HepG2 (cell line): ENCODE measurements around the gene NAV1. TPM values are rescaled to one million over a fixed set of nuclear protein-coding genes. Genes with fewer than 3 reads are reported as not detected.

ENCODE experiments used
- ATAC-seq: fragments of 200-7000 bp; cut with Tn5 transposase; 3 replicates; pipeline ENCODE4 v1.9.1; 2020; ENCODE audit warnings: mild to moderate bottlenecking, moderate library complexity
- BruUV-seq: library from RNA; stranded (reverse); fragments of 400-500 nt; replicated peaks from 2 replicates; lab custom pipeline; 2021; lab: Mats Ljungman, UMichigan
- CTCF ChIA-PET: fragments of 300-600 bp; formaldehyde crosslinking; extraction: SDS; loops from one replicate; lab custom pipeline; 2021; ENCODE audit warnings: low total read pairs, inconsistent platforms, low intra/inter-chr PET ratio; lab: Yijun Ruan, JAX
- POLR2A ChIA-PET: fragments of 350-600 bp; sonication (Branson Sonifier 250); formaldehyde crosslinking; loops from one replicate; lab custom pipeline; 2020; ENCODE audit warnings: antibody characterized with exemption, inconsistent platforms; lab: Yijun Ruan, JAX
- DNase-seq: peaks from one replicate; pipeline ENCODE4 v3.0.0-alpha.2; 2015; ENCODE audit warnings: low spot score
- FAIRE-seq: peaks from 3 replicates; lab custom pipeline; 2011; peaks lifted over from hg19 to GRCh38; lab: Jason Lieb, UNC
- H2AFZ ChIP-seq: one replicate; pipeline ENCODE4 v1.6.1; 2011; ENCODE audit warnings: low read length, inconsistent platforms
- H3K27ac ChIP-seq: fragments of 300-600 bp; 3 replicates; pipeline ENCODE4 v1.8.0; 2011; ENCODE audit warnings: mixed run types, mild to moderate bottlenecking, mixed read lengths, low read length, inconsistent platforms; ENCODE audit not compliant: insufficient read depth; ENCODE audit errors: extremely low read length
- H3K27me3 ChIP-seq, 2 experiments: fragments of 200-600 bp in 1 of 2; 2 replicates in 1 of 2; 3 replicates in 1 of 2; pipeline versions ENCODE4 v1.6.0 to v1.8.0; 2011; ENCODE audit warnings: low read length in 2 of 2, mild to moderate bottlenecking in 2 of 2, moderate library complexity in 2 of 2, inconsistent platforms in 1 of 2; ENCODE audit not compliant: insufficient read depth in 2 of 2, control insufficient read depth in 1 of 2
- H3K36me3 ChIP-seq, 2 experiments: fragments of 200-600 bp in 1 of 2; replicated peaks in 1 of 2; 2 replicates in 1 of 2; 3 replicates in 1 of 2; pipeline versions ENCODE4 v1.5.1 to v1.8.0; 2011; ENCODE audit warnings: low read length in 2 of 2, inconsistent platforms in 1 of 2; ENCODE audit not compliant: insufficient read depth in 2 of 2, control insufficient read depth in 1 of 2
- H3K4me1 ChIP-seq: 2 replicates; pipeline ENCODE4 v1.5.1; 2012; ENCODE audit warnings: low read length, inconsistent platforms; ENCODE audit not compliant: insufficient read depth
- H3K4me2 ChIP-seq: 2 replicates; pipeline ENCODE4 v1.6.0; 2011; ENCODE audit warnings: low read depth, low read length, inconsistent platforms
- H3K4me3 ChIP-seq, 3 experiments: fragments of 200-600 bp in 1 of 3; sonication (generic), shearing (Covaris generic) in 1 of 3; replicated peaks in 1 of 3; 2 replicates each; pipeline ENCODE4 v1.5.1; 2011 to 2016; ENCODE audit warnings: low read length in 3 of 3, inconsistent platforms in 2 of 3, low read depth in 2 of 3, mild to moderate bottlenecking in 2 of 3, control low read depth in 1 of 3, mixed read lengths in 1 of 3; ENCODE audit not compliant: insufficient read depth in 1 of 3
- H3K79me2 ChIP-seq: one replicate; pipeline ENCODE4 v1.6.1; 2011; ENCODE audit warnings: low read length, inconsistent platforms; ENCODE audit not compliant: insufficient read depth
- H3K9ac ChIP-seq: 2 replicates; pipeline ENCODE4 v1.6.0; 2011; ENCODE audit warnings: mild to moderate bottlenecking, low read depth, low read length, inconsistent platforms; ENCODE audit not compliant: insufficient read depth
- H3K9me3 ChIP-seq: 2 replicates; pipeline ENCODE4 v1.5.1; 2012; ENCODE audit warnings: mild to moderate bottlenecking, low read length
- H4K20me1 ChIP-seq: 2 replicates; pipeline ENCODE4 v1.6.0; 2011; ENCODE audit warnings: inconsistent platforms, mild to moderate bottlenecking, low read length, moderate library complexity; ENCODE audit not compliant: insufficient read depth
- ATAD3A ChIP-seq: sonication (generic); formaldehyde crosslinking; IDR thresholded peaks from 2 replicates; pipeline ENCODE4 v1.4.0; 2020; ENCODE audit warnings: missing genetic modification reagents
- CREB1 ChIP-seq, 2 experiments: fragments of 450-650 bp in 1 of 2; IDR thresholded peaks; 2 replicates each; pipeline ENCODE4 v1.6.1; 2016 to 2017; ENCODE audit warnings: control low read depth in 1 of 2, mild to moderate bottlenecking in 1 of 2, missing compliant biosample characterization in 1 of 2, missing genetic modification characterization in 1 of 2
- DR1 ChIP-seq: sonication (generic); formaldehyde crosslinking; IDR thresholded peaks from 2 replicates; pipeline ENCODE4 v1.8.0; 2021; ENCODE audit warnings: mild to moderate bottlenecking, missing genetic modification reagents, inconsistent platforms
- ISL2 ChIP-seq: sonication (generic); formaldehyde crosslinking; IDR thresholded peaks from 2 replicates; pipeline ENCODE4 v1.5.0; 2020; ENCODE audit warnings: missing genetic modification reagents
- MED8 ChIP-seq: sonication (generic); formaldehyde crosslinking; IDR thresholded peaks from 2 replicates; pipeline ENCODE4 v1.8.1; 2023; ENCODE audit warnings: mild to moderate bottlenecking, missing genetic modification reagents; ENCODE audit not compliant: insufficient replicate concordance
- NR2C2 ChIP-seq: sonication (generic); formaldehyde crosslinking; IDR thresholded peaks from 2 replicates; pipeline ENCODE4 v1.4.0; 2020; ENCODE audit warnings: missing genetic modification reagents, mild to moderate bottlenecking, moderate library complexity, borderline replicate concordance
- SNAI1 ChIP-seq: sonication (generic); formaldehyde crosslinking; IDR thresholded peaks from 2 replicates; pipeline ENCODE4 v1.5.0; 2020; ENCODE audit warnings: mild to moderate bottlenecking, missing genetic modification reagents, borderline replicate concordance
- ZBTB3 ChIP-seq: sonication (generic); formaldehyde crosslinking; IDR thresholded peaks from 2 replicates; pipeline ENCODE4 v1.4.0; 2020; ENCODE audit warnings: low read depth, mild to moderate bottlenecking, moderate library complexity, missing genetic modification reagents, borderline replicate concordance
- ZNF333 ChIP-seq: sonication (generic); formaldehyde crosslinking; IDR thresholded peaks from 2 replicates; pipeline ENCODE4 v1.4.0; 2020; ENCODE audit warnings: mild to moderate bottlenecking, missing genetic modification reagents, borderline replicate concordance
- ZNF430 ChIP-seq: sonication (generic); formaldehyde crosslinking; IDR thresholded peaks from 2 replicates; pipeline ENCODE4 v1.9.0; 2021; ENCODE audit warnings: mild to moderate bottlenecking, missing genetic modification reagents
- WGBS: methylation state at CpG from one replicate; pipeline ENCODE4 v1.1.6; 2017; ENCODE audit warnings: low lambda C conversion rate; 5-methylcytosine and 5-hydroxymethylcytosine counted together
- in situ Hi-C: cut with HindIII; loops from 2 replicates; pipeline ENCODE4 v1.10.0; 2017; ENCODE audit warnings: low pct_unique_long_range_greater_than_20kb; ENCODE audit not compliant: extremely low pct_ligation_motif_present
- intact Hi-C: fragments of 100-400 bp; cut with micrococcal nuclease; formaldehyde crosslinking; loops from one replicate; pipeline ENCODE4 v1.10.0; 2022; ENCODE audit not compliant: unreplicated experiment
- polyA plus RNA-seq, 8 experiments: library from polyadenylated mRNA; depleted of rRNA in 3 of 8; stranded (reverse) in 7 of 8; unstranded in 1 of 8; fragments of >200 nt; fragmentation: Illumina TruSeq in 4 of 8; extraction: Trizol in 4 of 8; gene quantifications; 2 replicates each; pipeline versions ENCODE4 v1.2.1 to v1.2.3, GENCODE V29; 2011 to 2016; ENCODE audit warnings: low read depth in 4 of 8, missing spikeins in 1 of 8, mixed read lengths in 1 of 8; ENCODE audit not compliant: insufficient read depth in 1 of 8
- total RNA-seq, 5 experiments: library from RNA; depleted of rRNA; stranded (reverse); fragments of >200 nt; fragmentation: Illumina TruSeq; extraction: Trizol; gene quantifications; 2 replicates each; pipeline ENCODE4 v1.2.3, GENCODE V29; 2016; ENCODE audit warnings: low read depth in 1 of 5
- TF ChIP-seq, protein P1 (sequence below): sonication (generic); formaldehyde crosslinking; IDR thresholded peaks from 2 replicates; pipeline ENCODE4 v1.5.1; 2020; ENCODE audit warnings: missing genetic modification reagents, mild to moderate bottlenecking, borderline replicate concordance
- TF ChIP-seq, protein P2 (sequence below): fragments of 450-650 bp; IDR thresholded peaks from 2 replicates; pipeline ENCODE4 v1.6.1; 2016
- TF ChIP-seq, protein P3 (sequence below): sonication (generic); formaldehyde crosslinking; IDR thresholded peaks from 2 replicates; pipeline ENCODE4 v1.8.1; 2023; ENCODE audit warnings: mild to moderate bottlenecking, missing genetic modification reagents
- TF ChIP-seq, protein P4 (sequence below): sonication (generic); formaldehyde crosslinking; IDR thresholded peaks from 2 replicates; pipeline ENCODE4 v1.4.0; 2020; ENCODE audit warnings: missing genetic modification reagents

The NAV1 gene
- total and polyA plus RNA-seq, 2 of the 13 experiments (the other 11 are each of a cell fraction or from before 2014, with no cell fraction given), result not detected

DNA sequence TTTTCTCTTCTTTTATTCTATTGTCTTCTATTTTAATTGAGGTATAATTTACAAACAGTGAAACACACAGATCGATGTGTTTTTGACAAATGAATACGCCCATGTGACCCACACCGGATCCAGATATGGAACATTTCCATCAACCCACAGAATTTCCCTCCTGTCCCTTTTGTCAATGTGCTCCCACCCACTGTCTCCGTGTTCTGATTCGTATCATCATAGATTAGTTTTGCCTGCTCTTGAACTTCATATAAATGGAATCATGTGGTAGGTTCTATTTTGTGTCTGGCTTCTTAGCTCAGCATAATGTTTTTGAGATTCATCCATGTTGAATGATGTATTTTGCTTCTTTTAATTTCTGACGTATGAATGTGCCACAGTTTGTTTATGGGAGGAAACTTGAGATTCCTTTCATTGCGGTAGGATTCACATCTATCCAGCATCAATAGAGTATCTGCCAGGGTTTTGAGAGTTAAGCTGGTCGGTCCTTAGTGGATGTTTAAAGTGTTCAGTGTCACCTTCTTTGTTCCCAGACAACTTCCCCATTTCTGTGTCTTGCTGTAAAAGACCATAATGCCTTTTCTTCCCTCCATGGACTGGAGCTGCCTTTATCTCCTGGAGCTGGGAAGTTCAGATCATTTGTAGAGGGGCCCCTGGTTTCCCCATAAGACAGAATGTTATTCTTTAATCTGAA lies 14.7 kb downstream of the NAV1 start (continued):
- TF ChIP-seq ZNF333, result no peak
- TF ChIP-seq MED8 (CRISPR knock-in tag), result no peak
- TF ChIP-seq ATAD3A (CRISPR knock-in tag), result no peak
- TF ChIP-seq, protein P1, sequence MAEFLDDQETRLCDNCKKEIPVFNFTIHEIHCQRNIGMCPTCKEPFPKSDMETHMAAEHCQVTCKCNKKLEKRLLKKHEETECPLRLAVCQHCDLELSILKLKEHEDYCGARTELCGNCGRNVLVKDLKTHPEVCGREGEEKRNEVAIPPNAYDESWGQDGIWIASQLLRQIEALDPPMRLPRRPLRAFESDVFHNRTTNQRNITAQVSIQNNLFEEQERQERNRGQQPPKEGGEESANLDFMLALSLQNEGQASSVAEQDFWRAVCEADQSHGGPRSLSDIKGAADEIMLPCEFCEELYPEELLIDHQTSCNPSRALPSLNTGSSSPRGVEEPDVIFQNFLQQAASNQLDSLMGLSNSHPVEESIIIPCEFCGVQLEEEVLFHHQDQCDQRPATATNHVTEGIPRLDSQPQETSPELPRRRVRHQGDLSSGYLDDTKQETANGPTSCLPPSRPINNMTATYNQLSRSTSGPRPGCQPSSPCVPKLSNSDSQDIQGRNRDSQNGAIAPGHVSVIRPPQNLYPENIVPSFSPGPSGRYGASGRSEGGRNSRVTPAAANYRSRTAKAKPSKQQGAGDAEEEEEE (CRISPR knock-in tag), result no peak
- TF ChIP-seq DR1 (CRISPR knock-in tag), result no peak
- TF ChIP-seq CREB1 (IDR thresholded peaks at IDR 0.05), result no peak
- no peak for TF ChIP-seq CREB1 (CRISPR knock-in tag; IDR thresholded peaks at IDR 0.05)
- no peak for TF ChIP-seq ISL2

DNA sequence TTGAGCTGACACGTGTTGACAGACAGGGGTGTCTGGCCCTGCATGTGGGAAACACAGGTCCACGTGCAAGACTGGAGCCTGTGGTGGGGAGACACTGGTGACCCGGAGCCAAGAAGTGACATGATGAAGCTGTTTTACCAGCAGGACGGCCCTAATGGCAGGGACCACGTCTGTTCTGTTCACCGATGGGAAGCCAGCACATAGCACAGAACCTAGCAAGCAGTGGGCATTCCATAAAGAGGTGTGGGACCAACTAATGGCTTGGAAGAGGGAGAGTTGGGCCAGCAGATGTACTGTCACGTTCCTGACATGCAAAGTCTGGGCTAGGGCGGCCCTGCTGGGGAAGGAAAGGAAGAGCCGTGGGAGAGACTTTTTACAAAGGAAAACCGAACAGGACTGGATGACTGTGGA lies 15.3 kb downstream of the NAV1 start:
- peaks cover 2 to 47% of the 10 kb centered on the region in 2 experiments; a peak in 3 of 5 replicates for H3K27me3 ChIP-seq
- no peak for DNase-seq
- H3K4me3 ChIP-seq, result no peak overlapping the region
- no peaks in the 10 kb centered on the region for H3K79me2 ChIP-seq
- 7% methylated on average over 9 of the region's 10 CpGs for WGBS
- ATAC-seq, result no peak
- intact Hi-C loops (no loop called here), in situ Hi-C loops (no loop called here)
- FAIRE-seq, result no peak
- no peaks in the 10 kb centered on the region for H3K4me1 ChIP-seq
- no peaks in the 10 kb centered on the region for H3K36me3 ChIP-seq
- no peaks in the 10 kb centered on the region for H3K9me3 ChIP-seq
- no peak overlapping the region for H2AFZ ChIP-seq
- no TSS peak for BruUV-seq
- no peak overlapping the region for H3K4me2 ChIP-seq
- H4K20me1 ChIP-seq, result no peaks in the 10 kb centered on the region
- H3K27ac ChIP-seq, result no peak overlapping the region
- ChIA-PET POLR2A (no interaction called here), CTCF (no interaction called here)
- no peak overlapping the region for H3K9ac ChIP-seq
- TF ChIP-seq SNAI1 (CRISPR knock-in tag) (no peak), ZBTB3 (CRISPR knock-in tag) (no peak), NR2C2 (CRISPR knock-in tag) (no peak), ZNF430 (no peak)
- TF ChIP-seq, protein P2, sequence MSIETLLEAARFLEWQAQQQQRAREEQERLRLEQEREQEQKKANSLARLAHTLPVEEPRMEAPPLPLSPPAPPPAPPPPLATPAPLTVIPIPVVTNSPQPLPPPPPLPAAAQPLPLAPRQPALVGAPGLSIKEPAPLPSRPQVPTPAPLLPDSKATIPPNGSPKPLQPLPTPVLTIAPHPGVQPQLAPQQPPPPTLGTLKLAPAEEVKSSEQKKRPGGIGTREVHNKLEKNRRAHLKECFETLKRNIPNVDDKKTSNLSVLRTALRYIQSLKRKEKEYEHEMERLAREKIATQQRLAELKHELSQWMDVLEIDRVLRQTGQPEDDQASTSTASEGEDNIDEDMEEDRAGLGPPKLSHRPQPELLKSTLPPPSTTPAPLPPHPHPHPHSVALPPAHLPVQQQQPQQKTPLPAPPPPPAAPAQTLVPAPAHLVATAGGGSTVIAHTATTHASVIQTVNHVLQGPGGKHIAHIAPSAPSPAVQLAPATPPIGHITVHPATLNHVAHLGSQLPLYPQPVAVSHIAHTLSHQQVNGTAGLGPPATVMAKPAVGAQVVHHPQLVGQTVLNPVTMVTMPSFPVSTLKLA, result peak; percentile 78
- TF ChIP-seq, protein P3, sequence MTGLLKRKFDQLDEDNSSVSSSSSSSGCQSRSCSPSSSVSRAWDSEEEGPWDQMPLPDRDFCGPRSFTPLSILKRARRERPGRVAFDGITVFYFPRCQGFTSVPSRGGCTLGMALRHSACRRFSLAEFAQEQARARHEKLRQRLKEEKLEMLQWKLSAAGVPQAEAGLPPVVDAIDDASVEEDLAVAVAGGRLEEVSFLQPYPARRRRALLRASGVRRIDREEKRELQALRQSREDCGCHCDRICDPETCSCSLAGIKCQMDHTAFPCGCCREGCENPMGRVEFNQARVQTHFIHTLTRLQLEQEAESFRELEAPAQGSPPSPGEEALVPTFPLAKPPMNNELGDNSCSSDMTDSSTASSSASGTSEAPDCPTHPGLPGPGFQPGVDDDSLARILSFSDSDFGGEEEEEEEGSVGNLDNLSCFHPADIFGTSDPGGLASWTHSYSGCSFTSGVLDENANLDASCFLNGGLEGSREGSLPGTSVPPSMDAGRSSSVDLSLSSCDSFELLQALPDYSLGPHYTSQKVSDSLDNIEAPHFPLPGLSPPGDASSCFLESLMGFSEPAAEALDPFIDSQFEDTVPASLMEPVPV (CRISPR knock-in tag), result no peak
- TF ChIP-seq, protein P4, sequence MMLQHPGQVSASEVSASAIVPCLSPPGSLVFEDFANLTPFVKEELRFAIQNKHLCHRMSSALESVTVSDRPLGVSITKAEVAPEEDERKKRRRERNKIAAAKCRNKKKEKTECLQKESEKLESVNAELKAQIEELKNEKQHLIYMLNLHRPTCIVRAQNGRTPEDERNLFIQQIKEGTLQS (CRISPR knock-in tag), result no peak
